Measurements from ENCODE around the gene UBP1.
"Not testable (repeated sequence)": the region's sequence is repeated elsewhere in the genome, so short reads cannot be mapped to it uniquely, and the experiment has no call there.

Gene UBP1

DNA sequence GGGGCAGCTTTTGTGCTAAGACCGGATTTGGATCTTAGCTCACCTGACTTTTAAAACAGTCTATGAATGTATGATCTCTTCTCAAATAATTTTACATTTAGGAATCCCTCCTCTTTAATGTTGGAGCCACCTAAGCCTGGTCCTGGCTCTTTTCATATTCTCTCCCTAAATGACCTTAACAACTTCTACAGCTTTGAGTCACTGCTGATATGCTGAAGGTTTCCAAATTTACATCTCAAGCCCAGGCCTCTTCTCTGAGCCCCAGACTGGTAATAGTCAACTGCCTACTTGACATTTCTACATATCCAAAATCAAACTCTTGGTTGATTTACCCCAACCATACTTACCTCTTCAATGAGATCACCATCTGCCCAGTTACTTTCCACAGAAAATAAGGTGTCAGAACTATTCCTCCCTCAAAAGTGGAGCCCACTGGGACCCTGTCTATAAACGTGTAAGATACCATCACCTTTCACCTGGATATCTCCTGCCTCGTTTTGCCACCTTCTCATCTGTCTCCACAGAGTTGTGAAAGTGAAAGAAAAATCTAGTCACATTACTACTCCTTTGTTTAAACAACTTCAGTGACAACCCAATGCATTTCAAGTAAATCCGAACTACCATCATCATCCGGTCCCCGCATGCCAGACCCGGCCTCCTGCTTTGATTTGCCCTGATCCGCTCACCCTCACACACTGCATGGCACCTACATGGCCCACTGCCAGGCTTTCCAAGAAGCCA lies 48.8 kb downstream of the UBP1 start:
- DNase-seq: no peak

DNA sequence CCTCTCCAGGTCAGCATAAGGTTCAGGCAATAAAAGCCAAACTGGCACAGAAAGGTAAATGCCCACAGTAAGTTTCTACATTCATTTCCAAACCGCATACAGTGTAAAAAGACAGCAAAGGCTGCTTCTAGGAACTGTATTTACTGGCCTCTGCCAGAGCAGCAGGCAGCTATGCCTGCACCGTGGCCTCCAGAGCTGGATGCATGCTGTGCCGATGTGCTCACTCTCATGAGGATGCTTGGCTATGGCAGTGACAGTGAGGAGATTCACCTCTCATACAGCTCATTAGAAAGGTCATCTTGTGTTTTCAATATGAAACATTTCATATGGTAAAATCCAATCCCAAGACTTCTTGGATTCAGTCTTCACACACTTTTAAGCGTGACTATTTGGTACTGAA lies 50.3 kb downstream of the UBP1 start:
- no peak for DNase-seq

DNA sequence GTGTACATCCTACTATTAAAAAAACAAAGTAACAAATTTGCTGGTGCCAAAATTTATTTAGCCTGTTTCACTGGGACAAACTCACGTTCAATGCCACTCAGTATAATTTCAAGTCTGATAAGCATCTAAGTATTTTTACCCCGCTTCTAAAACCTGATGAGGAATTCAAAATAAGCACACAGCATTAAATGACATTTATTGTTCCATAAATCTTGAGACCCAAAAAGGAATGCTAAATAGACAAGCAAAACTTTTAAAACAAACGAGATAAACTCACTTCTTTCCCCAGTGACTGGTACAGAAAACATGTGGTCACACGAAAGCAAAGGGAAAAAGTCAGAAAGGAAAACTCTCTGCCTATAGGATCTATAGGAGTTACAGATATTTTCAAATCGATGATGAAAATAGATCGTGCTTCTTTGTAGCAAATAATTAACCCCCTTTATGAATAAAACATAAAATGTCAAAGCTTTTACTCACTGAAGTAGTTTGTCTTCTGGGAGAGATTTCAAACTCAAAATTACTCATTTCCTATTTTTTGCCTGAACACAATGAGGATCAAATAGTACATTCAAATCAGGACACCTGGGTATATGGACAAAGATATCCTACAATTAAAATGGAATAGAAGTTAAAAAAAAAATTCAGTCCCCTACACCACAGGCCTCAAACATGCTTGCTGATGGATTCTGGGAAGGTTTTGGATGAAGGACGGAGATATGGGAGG lies 51.7 kb downstream of the UBP1 start:
- no peak for DNase-seq

DNA sequence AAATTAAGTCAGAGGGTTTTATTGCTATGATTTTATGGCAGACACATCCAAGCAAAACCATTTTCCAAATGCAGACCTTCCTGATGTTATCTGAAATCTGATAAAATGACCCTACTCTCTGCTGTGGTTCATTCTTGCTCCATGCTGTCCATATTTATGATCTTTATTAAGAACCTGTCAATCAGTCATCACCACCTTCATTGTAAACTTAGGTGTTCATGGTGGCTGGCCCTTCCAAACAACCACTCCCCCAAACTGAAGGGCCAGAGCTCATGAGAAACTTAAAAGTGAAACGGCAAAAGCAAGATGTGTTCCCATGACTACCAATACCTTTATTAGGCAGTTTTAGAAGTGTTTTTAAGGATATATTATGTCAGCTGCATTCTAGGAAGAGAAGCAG lies 53.6 kb downstream of the UBP1 start:
- DNase-seq: no peak

DNA sequence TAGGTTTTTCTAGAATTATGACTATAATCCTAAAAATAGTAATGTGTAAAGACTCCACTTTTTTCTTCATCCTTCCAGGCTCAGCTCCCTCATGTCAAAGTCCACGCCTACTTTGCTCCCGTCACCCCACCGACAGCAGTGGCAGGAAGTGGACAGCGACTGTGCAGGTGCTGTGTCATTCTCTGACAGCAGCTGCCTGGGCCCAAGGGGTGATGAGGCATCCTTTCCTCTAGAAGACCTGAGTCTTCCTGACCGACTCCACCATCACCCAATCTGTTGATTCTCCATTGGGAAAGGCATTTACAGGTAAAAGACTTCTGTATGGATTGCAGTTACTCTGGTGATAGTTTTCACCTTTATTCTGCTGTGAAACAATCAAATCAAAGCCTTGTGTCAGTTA lies 54.8 kb downstream of the UBP1 start:
- DNase-seq: no peak

DNA sequence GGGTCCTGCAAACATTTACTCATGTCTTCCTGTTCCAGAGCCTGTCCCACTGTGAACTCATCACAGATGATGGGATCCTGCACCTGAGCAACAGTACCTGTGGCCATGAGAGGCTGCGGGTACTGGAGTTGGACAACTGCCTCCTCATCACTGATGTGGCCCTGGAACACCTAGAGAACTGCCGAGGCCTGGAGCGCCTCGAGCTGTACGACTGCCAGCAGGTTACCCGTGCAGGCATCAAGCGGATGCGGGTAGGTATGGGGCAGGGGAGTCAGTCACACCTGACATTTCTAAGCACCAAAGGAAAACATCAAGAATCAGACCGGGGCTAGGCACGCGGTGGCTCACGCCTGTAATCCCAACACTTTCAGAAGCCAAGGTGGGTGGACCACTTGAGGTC lies 56.3 kb downstream of the UBP1 start:
- DNase-seq: no peak

DNA sequence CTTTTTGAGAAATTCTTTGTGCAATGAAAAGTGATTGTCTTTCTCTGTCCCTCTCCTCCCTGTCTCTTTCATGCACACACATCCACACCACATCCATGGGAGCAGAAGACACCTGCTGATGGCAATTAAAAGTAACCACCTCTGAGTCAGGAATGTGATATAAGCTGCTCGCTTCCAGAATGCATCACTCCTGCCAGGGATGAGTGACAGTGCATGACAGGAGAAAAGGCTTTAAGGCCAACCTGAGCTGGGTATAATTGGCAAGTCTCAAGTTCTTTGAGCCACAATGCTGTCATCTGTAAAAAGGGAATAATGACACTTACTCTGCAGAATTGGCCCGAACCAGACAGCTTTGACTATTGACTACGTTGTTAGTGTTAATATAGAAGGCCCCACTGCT lies 59.6 kb downstream of the UBP1 start:
- DNase-seq: no peak

DNA sequence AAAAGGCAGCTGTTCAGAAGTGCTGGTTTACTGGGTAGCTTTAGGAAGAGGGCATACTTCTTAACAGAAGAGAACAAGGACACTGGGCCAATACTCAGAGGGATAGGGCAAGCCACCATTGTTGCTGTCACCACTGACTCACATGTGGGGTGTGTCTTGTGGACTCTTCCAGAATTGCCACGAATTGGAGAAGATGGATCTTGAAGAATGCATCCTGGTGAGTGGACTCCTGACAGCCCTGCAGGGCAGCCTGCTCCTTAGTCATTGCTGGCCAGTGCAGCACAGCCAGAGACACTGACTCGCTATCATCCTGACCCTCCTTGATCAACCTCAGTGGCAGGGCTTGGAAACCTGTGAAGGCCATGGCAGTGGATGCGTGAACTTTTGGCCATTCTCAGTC lies 62.3 kb downstream of the UBP1 start:
- DNase-seq: no peak

DNA sequence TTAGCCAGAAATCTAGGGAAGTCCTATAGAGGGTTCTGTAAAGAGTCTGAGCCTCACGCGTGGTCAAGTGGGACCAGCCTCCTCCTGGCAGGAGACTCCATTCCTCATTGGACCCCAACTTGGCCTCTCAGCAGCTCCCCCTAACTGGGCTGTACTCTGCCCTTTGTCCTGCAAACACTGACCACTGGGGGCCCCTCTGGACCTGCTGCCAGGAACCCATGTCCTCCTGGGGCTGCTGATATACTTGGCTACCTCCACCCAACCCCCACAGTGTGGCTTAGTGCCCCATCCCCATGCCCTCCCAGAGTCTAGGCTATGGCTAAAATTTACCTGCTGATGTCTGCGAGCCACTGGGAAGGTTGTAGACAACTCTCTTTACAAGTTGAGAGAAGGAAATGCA lies 62.7 kb downstream of the UBP1 start:
- DNase-seq: no peak

DNA sequence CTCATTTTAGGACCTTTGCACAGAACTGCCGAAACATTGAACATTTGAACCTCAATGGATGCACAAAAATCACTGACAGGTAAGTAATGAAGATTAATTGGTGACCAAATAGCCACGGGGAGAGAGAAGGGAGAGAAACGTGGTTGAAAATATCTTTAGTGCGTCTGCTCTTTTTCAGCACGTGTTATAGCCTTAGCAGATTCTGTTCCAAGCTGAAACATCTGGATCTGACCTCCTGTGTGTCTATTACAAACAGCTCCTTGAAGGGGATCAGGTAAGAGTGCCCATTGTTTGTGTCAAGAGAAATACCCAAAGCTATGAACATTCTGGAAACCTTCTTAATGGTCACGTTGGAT lies 67.1 kb downstream of the UBP1 start:
- no peak for DNase-seq

DNA sequence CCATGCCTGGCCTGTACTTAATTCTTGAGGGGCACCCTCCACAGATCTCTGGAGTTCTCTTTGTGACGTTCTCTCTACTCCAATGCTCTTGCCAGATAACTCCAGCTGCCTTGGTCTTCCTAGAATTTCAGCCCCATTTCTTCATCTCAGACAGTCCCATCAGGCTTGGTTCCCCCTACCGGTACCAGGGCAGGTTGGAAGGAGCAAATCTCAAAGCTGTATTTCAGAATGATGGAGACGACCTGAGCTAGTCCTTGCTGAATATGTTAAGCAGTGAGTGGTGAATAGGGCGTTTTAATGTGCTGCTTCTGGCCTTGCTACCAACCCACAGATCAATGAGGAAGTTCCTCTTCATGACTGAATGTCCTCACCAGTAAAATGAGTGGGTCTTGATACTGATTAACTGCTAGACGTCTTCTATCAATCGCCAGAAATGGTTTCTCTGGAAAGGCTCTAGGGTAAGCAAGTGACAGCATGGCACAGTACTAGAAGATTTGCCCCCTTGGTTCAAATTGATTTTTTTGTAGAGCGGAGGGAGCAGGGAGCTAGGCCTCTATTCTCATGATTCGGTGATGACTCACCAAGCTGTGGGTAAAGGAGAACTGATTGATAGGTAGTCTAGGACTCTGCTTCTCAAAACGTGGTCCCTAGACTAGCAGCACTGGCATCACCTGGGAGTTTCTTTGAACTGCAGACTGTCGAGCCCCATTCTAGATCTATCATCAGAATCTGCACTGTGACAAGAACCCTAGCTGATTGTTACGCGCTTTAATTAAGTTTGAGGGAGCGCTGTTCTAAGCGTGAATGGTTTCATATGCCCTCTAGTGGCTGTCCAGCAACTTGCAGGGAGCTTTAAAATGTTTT lies 67.8 kb downstream of the UBP1 start:
- DNase-seq: peak; percentile 23

DNA sequence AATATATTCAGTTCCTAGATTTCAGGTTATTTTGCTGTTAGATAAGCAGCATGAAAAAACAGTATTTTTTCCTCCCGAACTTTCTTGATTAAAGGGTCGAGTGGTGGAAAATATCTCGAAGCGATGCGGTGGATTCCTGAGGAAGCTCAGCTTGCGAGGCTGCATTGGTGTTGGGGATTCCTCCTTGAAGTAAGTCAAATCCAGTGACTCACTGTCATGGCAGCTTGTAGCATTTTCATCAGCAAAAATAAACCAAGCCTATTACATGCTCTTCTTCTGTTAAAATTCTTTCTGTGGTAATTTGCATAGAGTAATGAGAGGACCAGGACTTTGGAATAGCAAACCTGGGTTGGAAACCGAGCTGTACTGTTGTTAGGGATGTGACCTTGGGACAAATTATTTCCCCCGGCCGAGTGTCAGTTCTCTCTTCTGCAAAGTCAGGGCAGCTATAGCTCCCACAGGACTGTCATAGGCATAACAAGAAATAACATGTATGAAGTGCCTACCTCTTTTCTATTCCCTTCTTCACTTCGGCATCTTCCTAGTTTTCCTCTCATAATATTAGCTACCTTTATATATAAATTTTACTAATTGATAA lies 75.6 kb downstream of the UBP1 start:
- DNase-seq: no peak

DNA sequence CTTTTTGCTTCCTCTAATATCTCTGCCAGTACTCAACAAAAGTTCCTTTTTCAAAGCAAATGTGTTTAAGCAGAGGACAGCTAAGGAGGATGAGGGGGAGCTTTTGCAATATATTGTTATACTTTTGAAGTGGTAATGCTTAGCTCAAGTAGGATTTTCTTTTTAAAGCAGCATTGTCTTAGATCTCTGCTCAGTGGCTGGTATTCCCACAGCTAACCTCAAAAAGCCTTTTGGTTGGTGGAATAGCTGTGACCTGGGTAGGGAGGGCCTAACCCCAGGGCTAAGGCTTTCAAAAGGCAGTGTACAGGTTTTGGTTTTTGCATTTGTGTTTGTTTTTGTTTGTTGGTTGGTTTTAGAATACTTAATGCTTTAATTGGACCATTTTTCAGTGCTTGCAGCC lies 76.1 kb downstream of the UBP1 start:
- no peak for DNase-seq

DNA sequence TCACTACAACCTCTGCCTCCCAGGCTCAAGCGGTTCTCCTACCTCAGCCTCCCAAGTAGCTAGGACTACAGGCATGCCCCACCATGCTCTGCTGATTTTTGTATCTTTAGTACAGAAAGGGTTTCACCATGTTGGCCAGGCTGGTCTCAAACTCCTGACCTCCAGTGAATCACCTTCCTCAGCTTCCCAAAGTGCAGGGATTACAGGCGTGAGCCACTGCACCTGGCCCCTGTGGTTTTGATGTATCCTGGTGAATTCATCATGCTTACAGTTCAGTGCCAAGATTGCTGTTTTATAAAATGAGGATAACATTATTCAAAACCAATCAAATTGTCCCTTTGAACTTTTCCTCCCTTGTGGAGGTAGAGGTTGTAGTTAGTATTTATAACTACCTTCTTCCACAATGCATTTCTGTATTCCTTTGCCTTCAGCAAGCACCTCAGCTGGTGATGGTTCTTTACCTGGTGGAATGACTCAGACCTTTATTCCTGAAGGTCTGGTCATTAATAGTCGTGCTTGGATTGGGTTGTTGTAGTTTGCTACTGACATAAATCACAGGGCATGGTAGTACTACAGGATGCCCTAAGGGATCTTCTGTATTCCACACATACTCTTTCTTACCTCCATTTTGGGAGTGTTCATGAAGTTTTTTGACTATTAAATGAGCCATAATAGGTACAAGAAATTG lies 76.9 kb downstream of the UBP1 start:
- DNase-seq: no peak

DNA sequence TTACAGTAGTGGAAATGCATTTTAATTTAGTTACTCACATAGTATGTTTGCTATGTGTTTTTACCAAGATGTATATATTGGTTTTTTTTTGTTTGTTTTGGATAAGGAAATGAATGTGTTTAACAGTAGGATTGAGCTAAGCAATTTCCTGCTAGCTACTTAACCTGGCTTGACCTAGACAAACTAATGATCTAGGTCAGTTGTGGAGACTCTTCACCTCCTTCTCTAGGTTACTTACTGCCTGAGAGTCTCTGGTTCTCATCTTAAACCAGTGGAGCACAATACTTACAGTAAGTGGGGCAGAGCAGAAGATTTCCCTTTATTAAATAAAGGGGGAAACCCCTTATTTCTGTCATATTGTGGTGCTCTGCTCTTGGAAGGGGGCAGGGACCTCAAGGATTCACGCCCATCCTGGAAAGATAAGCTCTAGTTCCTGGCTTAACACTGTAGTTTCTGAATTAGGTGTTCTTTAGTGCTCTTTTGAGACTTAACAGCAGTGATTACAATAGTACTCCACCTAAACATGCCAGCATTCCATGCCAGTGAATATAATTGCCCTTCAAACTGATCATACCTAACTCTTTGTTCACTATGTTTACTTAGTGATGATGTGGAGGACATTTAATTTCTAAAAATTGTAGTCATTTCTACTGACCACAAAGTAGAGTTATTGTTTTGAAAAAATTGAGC lies 79.9 kb downstream of the UBP1 start:
- DNase-seq: no peak

DNA sequence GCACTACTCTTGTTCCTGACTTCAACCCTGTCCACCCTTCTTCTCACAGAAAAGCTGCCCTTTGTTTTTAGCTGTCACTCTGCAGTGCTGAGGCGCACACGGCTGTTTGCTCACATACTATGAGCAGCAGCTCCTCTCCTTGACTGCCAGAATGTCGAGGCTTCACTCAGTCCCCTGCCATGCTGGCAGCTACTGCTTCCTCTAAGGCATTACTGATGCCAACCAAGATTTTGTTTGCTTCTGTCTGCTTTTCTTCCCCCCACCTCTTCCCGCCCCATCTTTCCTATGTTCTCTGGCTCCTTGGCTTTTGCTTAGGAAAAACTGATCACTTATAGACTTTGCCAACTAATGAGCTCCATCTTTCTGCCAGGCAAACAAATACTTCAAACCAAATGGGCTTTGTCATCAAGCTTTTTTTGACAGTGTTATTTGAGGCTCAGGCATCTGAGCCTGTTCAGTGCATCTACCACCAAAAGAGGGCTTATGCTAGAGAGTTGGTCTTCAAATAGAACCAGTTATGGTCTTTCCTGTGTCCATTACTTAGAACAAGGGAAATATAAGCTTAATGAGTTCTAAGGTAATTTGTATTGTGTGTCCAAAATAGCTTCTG lies 81.9 kb downstream of the UBP1 start:
- DNase-seq: no peak

DNA sequence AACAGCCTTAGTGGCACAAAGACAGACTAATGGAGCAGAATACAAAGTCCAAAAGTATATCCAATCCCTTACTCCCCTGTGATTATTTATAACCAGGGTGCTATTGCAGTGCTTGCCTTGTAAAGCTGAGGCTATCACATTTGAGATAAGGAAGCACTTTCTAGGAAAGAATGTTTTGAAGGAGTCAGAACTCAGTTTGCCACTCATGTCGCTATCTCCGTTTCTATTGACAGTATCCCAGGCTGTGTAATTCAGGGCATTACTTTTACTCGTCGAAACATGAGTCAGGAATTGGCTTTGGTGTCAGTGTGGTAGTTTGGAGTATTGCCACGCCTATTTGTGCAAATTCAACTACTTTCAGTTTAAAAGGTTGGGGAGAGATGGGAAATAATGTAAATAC lies 84.6 kb downstream of the UBP1 start:
- no peak for DNase-seq

DNA sequence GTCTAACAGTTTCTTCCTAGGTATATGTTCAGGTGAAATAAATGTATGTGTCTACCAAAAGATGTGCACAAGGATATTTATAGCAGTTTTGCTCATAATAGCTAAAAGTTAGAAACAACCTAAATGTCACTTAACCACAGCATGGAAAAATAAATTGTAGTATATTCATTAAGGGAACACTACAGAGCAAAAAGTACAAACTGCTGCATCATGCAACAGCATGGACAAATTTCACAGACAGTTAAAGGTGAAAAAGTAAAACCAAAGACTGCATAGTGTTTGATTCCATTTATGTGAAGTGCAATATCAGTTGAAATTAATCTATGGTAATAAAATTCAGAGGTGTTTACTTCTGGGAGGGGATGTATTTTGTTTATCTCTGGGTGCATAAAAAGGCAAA lies 100.4 kb downstream of the UBP1 start:
- no peak for DNase-seq

DNA sequence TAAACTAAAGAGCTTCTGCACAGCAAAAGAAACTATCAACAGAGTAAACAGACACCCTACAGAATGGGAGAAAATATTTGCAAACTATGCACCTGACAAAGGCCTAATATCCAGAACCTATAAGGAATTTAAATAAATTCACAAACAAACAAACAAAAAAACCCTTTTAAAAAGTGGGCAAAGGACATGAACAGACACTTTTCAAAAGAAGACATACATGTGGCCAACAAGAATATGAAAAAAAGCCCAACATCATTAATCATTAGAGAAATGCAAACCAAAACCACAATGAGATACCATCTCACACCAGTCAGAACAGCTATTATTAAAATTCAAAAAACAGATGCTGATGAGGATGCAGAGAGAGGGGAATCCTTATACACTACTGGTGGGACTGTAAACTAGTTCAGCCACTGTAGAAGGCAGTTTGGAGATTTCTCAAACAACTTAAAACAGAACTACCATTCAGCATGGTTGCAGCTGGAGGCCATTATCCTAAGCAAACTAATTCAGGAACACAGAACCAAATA lies 101.2 kb downstream of the UBP1 start:
- DNase-seq: not testable (repeated sequence)

All from right kidney (tissue), 1 donor.